Stimulated activated CD8-positive, alpha-beta memory T cell treated with anti-CD3 and anti-CD28 coated beads, Interleukin-12 subunit alpha, Interleukin-12 subunit beta, amount 100 ng/mL, for 24 hours (primary cell): ENCODE results near the gene FOXF1.

Source experiments
- DNase-seq: peaks from one replicate; pipeline ENCODE4 v3.0.0-alpha.2; 2020; ENCODE audit errors: extremely low read depth

Gene FOXF1

GRCh38 chr16:86505185-86505898 is 5.0 kb upstream of the FOXF1 start:
- DNase-seq: no peak

DNA sequence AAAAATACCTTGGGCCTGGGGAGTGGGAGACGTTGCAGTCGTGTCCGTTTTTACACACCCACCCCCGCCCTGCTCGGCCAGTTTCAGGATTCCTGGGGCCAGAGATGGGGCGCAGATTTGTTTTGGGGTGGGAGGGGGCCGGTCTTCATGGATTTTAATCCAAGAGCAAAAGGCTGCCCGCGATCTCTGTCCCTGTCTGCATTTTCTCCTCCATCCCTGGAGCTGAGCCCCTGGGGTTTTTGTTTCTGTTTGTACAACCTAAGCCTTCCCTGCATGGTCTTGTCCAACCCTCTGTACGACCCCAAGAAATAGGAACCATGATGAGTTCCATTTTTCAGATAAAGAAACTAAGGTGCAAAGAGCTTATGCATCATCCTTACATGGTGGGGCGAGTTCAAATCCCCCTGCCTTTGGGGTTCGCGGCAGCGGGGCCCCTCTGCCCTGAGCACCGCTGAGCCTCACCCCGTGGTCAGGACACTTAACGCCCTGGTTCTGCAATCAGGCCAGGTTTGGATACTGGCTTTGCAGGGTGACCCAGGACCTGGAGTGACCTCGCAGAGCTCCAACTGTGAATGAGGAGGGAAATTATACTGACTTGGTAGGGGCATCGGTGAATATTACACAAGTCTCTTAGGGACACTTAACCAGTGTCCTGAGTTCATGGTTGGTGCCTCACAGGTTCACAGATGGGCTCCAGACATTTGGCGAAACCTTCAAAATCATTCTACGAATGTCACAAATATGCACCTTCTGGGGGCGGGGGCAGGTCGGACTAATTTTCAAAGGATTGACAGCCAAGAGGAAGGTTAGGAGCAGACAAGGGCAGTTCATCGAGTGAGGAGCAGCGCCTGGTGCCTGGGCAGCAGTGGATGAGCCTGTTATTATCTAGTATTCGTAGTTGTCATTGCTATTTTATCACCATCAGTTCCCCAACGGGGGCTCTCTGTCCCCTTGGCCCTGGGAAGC is 4.1 kb upstream of the FOXF1 start:
- DNase-seq: no peak

- no peak for DNase-seq
Observed at GRCh38 chr16:86507173-86508027, 2.9 kb upstream of the FOXF1 start.

DNA sequence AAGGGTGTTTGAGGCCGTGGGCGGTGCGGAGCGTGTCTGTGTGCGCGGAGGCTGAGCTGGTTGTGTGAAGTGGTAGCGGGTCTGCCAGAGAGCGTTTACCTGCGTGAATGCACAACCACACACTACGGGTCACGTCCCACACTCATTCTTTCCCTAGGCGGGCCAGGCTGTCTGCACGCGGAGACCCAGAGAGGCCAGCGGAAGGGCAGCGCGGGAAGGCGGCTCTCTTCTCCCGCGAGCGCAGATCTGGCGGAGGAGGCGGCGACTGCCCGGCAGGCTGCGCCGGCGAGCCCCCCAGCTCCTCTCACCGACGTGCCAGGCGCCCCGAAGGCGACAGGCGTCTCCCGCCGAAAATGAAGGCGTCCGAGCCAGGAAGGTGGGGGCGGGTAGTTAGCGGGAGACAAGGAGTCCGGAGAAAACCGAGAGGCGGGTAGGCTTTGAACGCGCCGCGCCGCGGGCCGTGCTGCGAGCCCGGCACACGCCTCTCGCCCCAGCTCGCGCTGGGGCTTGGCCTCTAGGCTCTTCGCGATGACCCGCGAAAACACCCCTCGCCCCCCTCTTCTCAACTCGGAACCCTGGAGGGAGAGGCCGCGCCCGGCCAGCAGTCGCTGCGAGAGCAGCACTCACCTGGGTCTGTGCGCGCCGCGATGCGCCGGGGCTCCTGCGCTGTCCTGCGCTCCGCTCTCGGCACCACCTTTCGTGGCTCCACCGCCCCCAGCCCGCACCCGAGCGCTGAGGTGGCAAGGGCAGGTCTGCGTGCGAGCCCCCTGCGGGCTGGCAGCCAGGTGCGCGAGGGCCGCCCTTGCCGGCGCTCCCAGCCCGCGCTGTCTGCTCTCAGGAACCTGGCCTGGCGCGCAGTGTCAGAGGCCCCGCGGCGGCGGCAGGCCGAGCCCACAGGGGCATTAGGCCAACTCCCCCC is 2.0 kb upstream of the FOXF1 start:
- no peak for DNase-seq

GRCh38 chr16:86508947-86509758 is 1.2 kb upstream of the FOXF1 start:
- no peak for DNase-seq

DNA sequence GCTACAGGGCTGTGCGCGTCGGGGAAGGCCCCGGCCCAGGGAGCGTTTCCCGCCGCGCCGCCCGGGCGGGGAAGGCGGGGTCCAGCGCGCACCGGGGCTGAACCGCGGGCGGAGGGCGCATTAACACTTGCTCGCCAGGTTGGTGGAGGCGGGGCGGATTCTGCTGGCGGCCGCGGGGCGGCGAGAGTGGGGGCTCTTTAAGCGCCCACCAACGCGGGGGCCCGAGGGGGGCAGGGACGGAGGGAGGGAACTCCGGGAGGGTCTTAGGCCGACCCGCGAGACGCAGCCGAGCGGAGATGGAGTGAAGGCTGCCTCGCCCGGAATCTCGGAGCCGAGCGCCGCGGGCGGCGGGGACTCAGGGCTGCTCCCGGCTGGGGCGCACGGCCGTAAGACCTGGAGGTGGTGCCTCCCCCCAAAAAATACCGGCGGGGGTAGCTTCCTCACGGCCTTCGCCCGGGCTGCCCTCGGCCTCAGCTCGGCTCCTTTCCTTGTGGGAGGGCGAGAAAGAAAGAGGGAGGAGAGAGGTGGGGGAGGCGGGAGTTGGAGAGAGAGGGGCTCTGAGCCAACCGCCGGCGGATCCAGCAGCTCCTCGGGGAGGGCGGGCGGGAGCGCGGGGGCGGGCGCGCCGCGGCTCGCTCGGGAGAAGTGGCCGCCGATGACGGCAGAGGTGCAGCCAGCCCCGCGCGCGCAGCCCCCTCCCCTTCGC is 415 bp upstream of the FOXF1 start:
- no peak for DNase-seq

GRCh38 chr16:86511317-86512161 is 1.2 kb downstream of the FOXF1 start:
- DNase-seq: no peak

GRCh38 chr16:86512301-86512859 is 2.1 kb downstream of the FOXF1 start:
- DNase-seq: no peak

DNA sequence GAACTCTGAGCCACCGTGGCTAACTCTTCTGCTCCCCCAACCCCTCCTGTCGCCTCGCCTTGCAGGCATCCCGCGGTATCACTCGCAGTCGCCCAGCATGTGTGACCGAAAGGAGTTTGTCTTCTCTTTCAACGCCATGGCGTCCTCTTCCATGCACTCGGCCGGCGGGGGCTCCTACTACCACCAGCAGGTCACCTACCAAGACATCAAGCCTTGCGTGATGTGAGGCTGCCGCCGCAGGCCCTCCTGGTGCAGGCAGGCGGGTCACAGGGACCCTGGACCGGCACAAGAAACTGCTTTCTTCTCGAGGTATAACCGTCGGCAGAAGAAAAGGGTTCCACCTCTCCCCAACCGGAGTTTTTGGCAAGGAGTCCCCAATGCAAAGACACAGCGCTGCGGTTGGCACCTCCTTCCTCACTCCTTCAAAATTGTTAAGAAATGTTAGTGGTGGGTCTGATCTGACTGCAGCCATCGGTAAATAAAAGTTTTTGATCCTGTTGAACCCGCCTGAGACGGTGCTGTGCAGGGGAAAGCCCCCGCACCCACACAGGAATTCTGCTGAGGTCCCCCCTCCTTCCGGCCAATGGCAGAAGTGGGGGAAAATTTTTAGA is 2.6 kb downstream of the FOXF1 start:
- no peak for DNase-seq

DNA sequence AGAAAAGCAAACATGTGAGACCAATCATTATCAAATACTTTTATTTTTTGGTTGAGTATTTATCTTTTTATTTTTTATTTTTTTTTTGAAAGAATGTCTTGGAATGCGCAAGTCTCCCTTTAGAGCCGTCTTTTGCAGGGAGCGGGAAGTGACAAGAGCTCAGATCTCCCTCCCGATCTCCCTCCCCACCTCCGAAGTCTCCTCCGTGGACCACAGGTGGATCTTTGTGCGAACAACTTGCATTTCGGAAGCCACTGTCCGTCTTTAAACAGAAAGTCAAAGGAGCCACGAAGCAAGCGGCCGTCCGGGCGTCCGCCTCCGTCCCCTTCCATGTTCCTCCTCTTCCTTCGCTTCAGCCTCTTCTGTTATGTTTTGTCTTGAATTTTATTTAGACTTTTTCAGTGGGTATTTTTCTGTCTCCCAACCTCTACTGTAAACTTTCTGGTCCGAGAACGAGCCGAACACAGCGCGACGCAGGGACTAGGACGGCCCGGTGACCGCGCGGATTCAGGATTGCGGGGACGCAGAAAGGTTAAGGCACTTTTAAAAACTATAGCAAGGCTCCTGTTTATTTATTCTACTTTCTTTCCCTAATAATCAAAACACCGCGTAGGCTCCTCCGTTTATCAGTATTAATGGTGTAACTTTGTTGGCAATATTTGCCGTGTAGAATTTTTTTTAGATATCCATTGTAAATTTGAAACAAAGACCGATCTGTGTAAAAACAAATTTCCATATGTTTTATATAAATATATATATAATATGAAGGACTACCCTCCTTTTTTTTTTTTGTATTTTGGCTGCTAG is 3.3 kb downstream of the FOXF1 start:
- DNase-seq: no peak

DNA sequence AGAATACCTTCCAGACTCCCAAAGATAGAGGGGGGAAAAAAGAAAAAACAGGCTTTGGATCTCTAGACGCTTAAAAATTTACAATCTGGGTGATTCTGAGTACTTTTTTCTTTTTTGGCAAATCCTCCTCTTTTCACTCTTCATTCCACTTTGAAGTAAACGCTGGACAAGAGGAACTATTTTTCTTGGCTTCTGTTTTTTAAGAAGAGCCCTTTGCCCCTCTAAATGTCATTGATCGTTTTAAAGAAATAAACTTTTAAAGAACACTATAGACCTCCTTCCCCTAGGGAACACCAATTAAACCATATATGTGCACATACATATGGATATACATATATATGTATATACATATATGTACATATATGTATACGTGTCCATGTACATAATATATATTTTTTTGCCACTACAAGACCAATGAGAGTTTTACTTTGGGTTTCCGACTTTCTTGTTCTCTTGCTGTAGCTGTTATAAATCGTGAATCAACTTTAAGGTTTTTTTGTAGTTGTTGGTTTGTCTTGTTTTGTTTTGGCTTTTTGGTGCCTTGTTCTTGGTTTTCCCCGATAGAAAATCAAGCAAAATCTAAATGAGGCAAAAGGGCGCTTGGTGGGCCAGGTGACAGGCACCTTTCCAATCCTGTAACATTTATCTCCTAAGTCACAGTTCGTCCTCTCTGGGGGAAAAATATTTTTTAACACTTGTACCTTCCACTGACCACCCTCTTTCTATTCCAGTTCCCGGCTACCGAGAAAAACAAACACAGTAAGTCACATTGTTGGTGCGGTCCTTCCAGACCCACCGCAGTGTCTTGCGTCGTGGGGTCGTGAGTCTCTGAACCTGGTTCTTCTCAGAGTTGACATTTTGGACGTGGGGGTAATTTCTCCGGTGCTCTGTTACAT is 4.4 kb downstream of the FOXF1 start:
- no peak for DNase-seq

- no peak for DNase-seq
Observed at GRCh38 chr16:86515413-86515776, 5.1 kb downstream of the FOXF1 start.

- no peak for DNase-seq
Observed at GRCh38 chr16:86515777-86516622, 5.7 kb downstream of the FOXF1 start.

- DNase-seq: no peak
Observed at GRCh38 chr16:86516623-86517003, 6.3 kb downstream of the FOXF1 start.

DNA sequence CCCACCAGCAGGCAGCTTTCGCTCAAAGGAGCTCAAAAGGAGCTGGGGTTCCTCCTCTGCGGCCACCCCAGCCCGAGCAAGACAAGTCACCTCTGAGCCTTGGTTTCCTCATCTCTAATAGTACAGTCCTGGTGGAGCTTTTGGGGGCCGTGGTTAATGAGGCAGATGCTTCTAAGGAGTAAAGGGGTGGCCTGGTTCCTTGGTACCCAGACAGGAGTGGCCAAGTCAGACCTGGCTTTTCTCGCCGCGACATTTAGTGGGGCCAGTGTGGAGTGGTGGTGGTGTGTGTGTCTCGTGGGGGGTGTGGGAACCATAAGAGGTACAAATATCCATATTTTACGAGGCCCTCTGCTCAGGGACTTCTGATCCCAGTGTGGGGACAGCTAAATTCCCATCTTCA is 6.7 kb downstream of the FOXF1 start:
- no peak for DNase-seq
